Breast epithelium (tissue), 4 donors: ENCODE measurements around the gene RIN1. TPM values are rescaled to one million over a fixed set of nuclear protein-coding genes. Genes with fewer than 3 reads are reported as not detected.
A peak's percentile ranks its signal among the peaks of the same experiment; 100 is the strongest.

Experiments used
- DNase-seq, 2 donors: peaks; one replicate each; pipeline ENCODE4 v3.0.0-alpha.2; 2019; ENCODE audit warnings: low spot score in 2 of 2
- H3K27ac ChIP-seq, 2 donors: fragments of 200-600 bp; sonication (generic) in 1 of 2; one replicate each; pipeline ENCODE4 v1.5.1; 2016 to 2019; ENCODE audit warnings: mild to moderate bottlenecking in 1 of 2
- H3K27me3 ChIP-seq, 2 donors: fragments of 200-600 bp; sonication (generic) in 1 of 2; one replicate each; pipeline versions ENCODE4 v1.5.1 to v1.6.0; 2017 to 2019; ENCODE audit warnings: control low read depth in 1 of 2, mild to moderate bottlenecking in 1 of 2
- H3K36me3 ChIP-seq: fragments of 200-600 bp; one replicate; pipeline ENCODE4 v1.5.1; 2019
- H3K4me1 ChIP-seq, 2 donors: fragments of 200-600 bp; sonication (generic); one replicate each; pipeline ENCODE4 v1.5.1; 2016 to 2019; ENCODE audit warnings: control low read depth in 1 of 2
- H3K4me3 ChIP-seq, 3 donors: fragments of 200-600 bp; sonication (generic); 1 replicate in 2 of 3; 2 replicates in 1 of 3; pipeline ENCODE4 v1.5.1; 2016 to 2019; ENCODE audit warnings: mild to moderate bottlenecking in 3 of 3, moderate library complexity in 2 of 3
- H3K9me3 ChIP-seq, 2 donors: fragments of 200-600 bp; sonication (generic) in 1 of 2; one replicate each; pipeline ENCODE4 v1.5.1; 2016 to 2019; ENCODE audit warnings: control low read depth in 1 of 2
- POLR2A ChIP-seq: fragments of 450-650 bp; IDR thresholded peaks from one replicate; pipeline ENCODE4 v1.6.1; 2016; ENCODE audit warnings: antibody characterized with exemption, mild to moderate bottlenecking, moderate library complexity
- POLR2AphosphoS5 ChIP-seq, 3 donors: sonication (generic); formaldehyde crosslinking; IDR thresholded peaks; one replicate each; pipeline ENCODE4 v1.6.1; 2017; ENCODE audit warnings: antibody characterized with exemption in 3 of 3
- intact Hi-C: fragments of 100-400 bp; cut with DNase I; formaldehyde crosslinking; loops from one replicate; pipeline ENCODE4 v1.15.1; 2023; ENCODE audit warnings: low total_unique reads
- total RNA-seq, 3 donors: library from RNA; depleted of rRNA; stranded (reverse); fragments of >200 nt; gene quantifications; one replicate each; pipeline ENCODE4 v1.1.0, GENCODE V29; 2016
- TF ChIP-seq, protein P1 (sequence below), 3 donors: fragments of 450-650 bp; IDR thresholded peaks; one replicate each; pipeline ENCODE4 v1.5.1; 2016 to 2017; ENCODE audit warnings: antibody characterized with exemption in 3 of 3, mild to moderate bottlenecking in 3 of 3, moderate library complexity in 3 of 3

Gene RIN1
- total RNA-seq, 3 donors from 2014 or later = 3.2 to 6.6 (median 5.2) TPM

DNA sequence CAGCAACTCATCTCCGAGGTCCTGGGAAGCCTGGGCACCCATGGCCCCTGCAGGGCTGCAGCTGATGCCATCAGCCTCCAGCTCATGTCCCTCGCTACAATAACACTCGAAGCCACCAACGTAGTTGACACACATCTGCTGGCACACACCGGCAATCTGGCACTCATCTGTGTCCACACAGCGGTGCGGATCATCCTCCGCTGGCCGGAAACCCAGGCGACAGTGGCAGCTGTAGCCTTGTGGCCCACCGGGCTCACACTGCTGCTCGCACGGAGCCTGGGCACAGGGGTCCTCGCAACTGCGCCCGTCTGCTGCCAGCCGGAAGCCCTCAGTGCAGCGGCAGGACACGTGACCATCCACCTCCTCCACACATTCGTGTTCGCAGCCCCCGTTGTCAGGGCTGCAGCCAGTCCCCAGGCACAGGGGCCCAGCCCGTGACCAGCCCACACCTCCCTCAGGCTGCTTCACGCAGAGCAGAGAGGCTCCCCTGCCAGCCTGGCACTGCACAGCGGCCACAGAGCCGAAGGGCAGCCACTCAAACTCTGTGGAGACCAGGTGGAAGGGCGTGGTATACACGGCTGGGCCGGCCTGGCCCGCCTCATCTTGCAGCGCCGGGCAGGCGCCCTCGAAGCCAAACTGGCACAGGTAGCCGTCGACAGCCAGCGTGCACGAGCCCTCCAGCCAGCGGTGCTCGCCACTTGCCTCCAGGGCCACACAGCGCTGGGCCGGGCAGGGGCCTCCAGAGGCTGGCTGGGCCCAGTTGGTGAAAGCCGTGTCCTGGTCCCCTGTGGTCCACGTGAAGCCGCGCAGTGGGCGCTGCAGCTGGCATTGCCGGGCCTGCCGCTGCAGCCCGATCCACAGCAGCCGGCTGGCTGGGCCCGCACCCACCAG is 20.1 kb downstream of the RIN1 start:
- peaks cover 3% of the 10 kb centered on the region in 2 donors for H3K27me3 ChIP-seq
- H3K4me3 ChIP-seq = peak overlapping the region; percentile 53 to 77 (median 64)
- TF ChIP-seq POLR2AphosphoS5 (IDR thresholded peaks at IDR 0.05) (no peak), POLR2A (no peak)
- TF ChIP-seq, protein P1, sequence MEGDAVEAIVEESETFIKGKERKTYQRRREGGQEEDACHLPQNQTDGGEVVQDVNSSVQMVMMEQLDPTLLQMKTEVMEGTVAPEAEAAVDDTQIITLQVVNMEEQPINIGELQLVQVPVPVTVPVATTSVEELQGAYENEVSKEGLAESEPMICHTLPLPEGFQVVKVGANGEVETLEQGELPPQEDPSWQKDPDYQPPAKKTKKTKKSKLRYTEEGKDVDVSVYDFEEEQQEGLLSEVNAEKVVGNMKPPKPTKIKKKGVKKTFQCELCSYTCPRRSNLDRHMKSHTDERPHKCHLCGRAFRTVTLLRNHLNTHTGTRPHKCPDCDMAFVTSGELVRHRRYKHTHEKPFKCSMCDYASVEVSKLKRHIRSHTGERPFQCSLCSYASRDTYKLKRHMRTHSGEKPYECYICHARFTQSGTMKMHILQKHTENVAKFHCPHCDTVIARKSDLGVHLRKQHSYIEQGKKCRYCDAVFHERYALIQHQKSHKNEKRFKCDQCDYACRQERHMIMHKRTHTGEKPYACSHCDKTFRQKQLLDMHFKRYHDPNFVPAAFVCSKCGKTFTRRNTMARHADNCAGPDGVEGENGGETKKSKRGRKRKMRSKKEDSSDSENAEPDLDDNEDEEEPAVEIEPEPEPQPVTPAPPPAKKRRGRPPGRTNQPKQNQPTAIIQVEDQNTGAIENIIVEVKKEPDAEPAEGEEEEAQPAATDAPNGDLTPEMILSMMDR (IDR thresholded peaks at IDR 0.05) = no peak
- DNase-seq = no peak
- peak overlapping the region; percentile 67 to 95 for H3K27ac ChIP-seq
- H3K9me3 ChIP-seq = no peaks in the 10 kb centered on the region
- no peaks in the 10 kb centered on the region for H3K36me3 ChIP-seq
- intact Hi-C loops = no loop called here
- peaks cover 13 to 14% of the 10 kb centered on the region in 2 donors for H3K4me1 ChIP-seq

DNA sequence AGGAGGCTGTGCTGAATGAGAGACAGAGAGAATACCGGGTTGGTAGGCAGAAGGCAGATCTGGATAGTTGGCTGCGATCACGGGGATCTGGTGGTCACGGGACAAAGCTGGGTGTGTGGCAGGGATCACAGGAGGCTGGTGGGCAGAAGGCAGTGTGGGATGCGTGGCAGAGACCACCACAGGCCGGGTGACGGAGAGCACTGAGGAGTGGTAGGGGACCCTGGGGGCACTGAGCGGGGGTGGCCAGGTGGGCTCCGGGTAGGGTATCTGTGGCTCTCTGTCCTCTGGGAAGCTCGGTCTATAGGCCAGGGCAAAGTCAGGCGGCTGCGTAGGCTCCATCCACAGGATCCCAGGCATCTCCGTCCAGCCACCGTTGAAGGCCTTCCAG is 20.7 kb downstream of the RIN1 start:
- Histone ChIP-seq H3K4me3 (peak overlapping the region; percentile 53 to 77 (median 64)), H3K27ac (peak overlapping the region; percentile 30 to 95), H3K27me3 (peaks cover 3% of the 10 kb centered on the region in 2 donors), H3K36me3 (no peaks in the 10 kb centered on the region), H3K9me3 (no peaks in the 10 kb centered on the region), H3K4me1 (peaks cover 13 to 14% of the 10 kb centered on the region in 2 donors)
- no peak for TF ChIP-seq POLR2A
- no peak for DNase-seq
- intact Hi-C loops = no loop called here

DNA sequence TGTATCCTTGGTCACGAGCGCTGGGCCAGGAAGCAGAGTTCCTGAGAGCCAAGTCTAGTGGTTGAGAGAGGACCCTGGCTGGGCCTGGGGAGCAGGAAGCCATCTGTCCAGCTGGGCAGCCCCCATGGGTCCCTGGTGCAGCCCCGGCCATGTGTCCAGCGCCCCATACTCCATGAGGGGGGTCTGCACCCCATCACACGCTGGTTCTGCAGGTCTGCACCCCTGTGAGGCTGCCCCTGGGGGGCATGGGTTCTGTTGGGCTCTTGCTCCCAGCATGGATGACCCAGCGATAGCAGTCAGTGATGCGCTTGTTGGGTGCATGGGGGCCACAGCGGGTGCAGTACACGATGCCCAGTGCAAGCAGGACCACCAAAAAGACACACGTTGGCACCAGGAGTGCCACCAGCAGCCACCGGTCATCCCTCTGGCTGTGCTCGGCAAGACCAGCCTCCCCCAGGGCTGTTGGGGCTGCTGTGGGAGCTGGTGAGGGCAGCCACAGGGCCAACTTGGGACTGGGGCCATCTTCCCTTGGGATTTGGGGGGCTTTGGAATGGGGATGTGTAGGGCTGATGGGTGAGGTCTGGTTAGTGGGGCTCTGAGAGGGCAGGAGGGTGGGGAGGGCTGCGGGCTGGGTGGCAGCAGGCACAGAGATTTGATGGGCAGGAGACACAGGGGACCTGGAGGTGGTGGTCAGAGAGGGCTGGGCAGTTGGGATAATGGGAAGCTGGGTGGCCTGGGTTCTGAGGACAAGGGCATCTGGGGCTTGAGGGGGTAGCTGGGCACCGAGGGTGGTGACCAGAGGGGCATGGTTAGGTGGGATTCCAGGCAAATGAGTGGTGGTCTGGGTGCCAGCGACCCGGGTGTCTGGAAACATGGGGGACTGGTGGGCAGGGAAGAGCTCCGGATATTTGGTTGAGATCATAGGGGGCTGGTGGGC is 21.4 kb downstream of the RIN1 start:
- DNase-seq = no peak
- Histone ChIP-seq H3K27me3 (peaks cover 3% of the 10 kb centered on the region in 2 donors), H3K4me1 (peaks cover 13 to 14% of the 10 kb centered on the region in 2 donors), H3K9me3 (no peaks in the 10 kb centered on the region), H3K4me3 (peak overlapping the region; percentile 53 to 77 (median 64)), H3K36me3 (no peaks in the 10 kb centered on the region), H3K27ac (peak overlapping the region; percentile 30 to 95)
- intact Hi-C loops = no loop called here
- no peak for TF ChIP-seq POLR2A
- no peak for TF ChIP-seq POLR2AphosphoS5 (IDR thresholded peaks at IDR 0.05)
- TF ChIP-seq, protein P1 (IDR thresholded peaks at IDR 0.05) = no peak

DNA sequence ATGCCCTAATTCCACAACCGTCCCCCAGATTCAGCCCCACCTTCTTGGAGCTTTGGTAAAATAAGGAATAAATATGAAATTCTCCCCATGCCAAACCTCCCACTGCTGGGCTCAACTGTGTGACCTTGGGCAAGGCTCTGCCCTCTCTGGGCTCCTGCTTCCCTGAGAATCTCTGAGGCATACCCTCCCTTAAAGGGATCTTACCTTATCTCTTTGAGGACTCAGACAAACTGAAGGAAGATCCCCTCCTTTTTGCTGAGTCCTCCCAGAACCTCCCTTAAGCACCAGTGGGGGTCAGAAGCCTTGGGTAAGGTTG is 22.1 kb downstream of the RIN1 start:
- Histone ChIP-seq H3K27ac (peak overlapping the region; percentile 83 to 95), H3K4me1 (peaks cover 13 to 14% of the 10 kb centered on the region in 2 donors)
- intact Hi-C loops = no loop called here

More for the DNA sequence above, 22.1 kb downstream of the RIN1 start:
- Histone ChIP-seq H3K27me3 (peaks cover 3% of the 10 kb centered on the region in 2 donors), H3K9me3 (no peaks in the 10 kb centered on the region), H3K4me3 (peak overlapping the region; percentile 53 to 77 (median 64)), H3K36me3 (no peaks in the 10 kb centered on the region)
- no peak for DNase-seq
- TF ChIP-seq POLR2A (no peak), POLR2AphosphoS5 (IDR thresholded peaks at IDR 0.05) (no peak)
- TF ChIP-seq, protein P1 (IDR thresholded peaks at IDR 0.05) = no peak
